ENCODE data around the gene RPS18. TPM values are rescaled to one million over a fixed set of nuclear protein-coding genes. Genes with fewer than 3 reads are reported as not detected.

RPS18 gene
- total RNA-seq, 1 experiment from 2014 or later = 3,216 TPM

GRCh38 chr6:33278392-33278741 is 6.5 kb downstream of the RPS18 start:
- Histone ChIP-seq H2BK12ac (ENCODE audit: insufficient read length, low read depth, low read length) (no peak overlapping the region), H3K27me3 (ENCODE audit: insufficient read depth, low read length) (no peaks in the 10 kb centered on the region), H3K56ac (ENCODE audit: insufficient read length, low read depth, low read length) (no peak overlapping the region), H3T11ph (ENCODE audit: low read length) (no peak overlapping the region), H3K4me2 (ENCODE audit: insufficient read depth, insufficient read length, low read length) (peak overlapping the region; percentile 85), H3K18ac (ENCODE audit: insufficient read length, low read depth, low read length) (no peak overlapping the region), H3K14ac (ENCODE audit: insufficient read depth, low read length) (no peak overlapping the region), H2BK120ac (ENCODE audit: low read depth, low read length, poor library complexity, severe bottlenecking) (no peak overlapping the region), H3K9ac (ENCODE audit: extremely low read depth, insufficient read length, low read length) (no peak overlapping the region), H3K79me1 (ENCODE audit: insufficient read depth, low read depth, low read length, poor library complexity, severe bottlenecking) (no peaks in the 10 kb centered on the region), H2AFZ (ENCODE audit: low read length) (no peak overlapping the region), H3K23me2 (ENCODE audit: insufficient read length, low read depth, low read length, poor library complexity, severe bottlenecking) (peaks cover 9% of the 10 kb centered on the region), H3K27ac (ENCODE audit: insufficient read length, low read depth, low read length) (no peak overlapping the region), H3K9me3 (ENCODE audit: control insufficient read depth, low read depth, low read length) (no peaks in the 10 kb centered on the region), H3K4me1 (ENCODE audit: insufficient read depth, low read length) (no peaks in the 10 kb centered on the region; the same call in 1 of the 2 replicates), H3K4ac (ENCODE audit: low read depth, low read length) (no peak overlapping the region), H3K23ac (ENCODE audit: insufficient read length, low read depth, low read length) (no peak overlapping the region), H2AK5ac (ENCODE audit: insufficient read length, low read length) (no peak overlapping the region), H4K20me1 (ENCODE audit: control insufficient read depth, insufficient read depth, insufficient read length) (no peaks in the 10 kb centered on the region), H2BK20ac (ENCODE audit: low read depth, low read length, poor library complexity, severe bottlenecking) (no peak overlapping the region), H4K5ac (ENCODE audit: insufficient read length, low read depth, low read length) (no peak overlapping the region), H4K8ac (replicated peaks; ENCODE audit: insufficient read length, low read depth, low read length) (no peak overlapping the region), H2BK5ac (ENCODE audit: insufficient read length, low read length) (no peak overlapping the region), H4K91ac (ENCODE audit: insufficient read length, low read depth, low read length) (no peak overlapping the region), H2BK15ac (ENCODE audit: low read depth, low read length) (no peak overlapping the region), H3K79me2 (ENCODE audit: insufficient read depth, low read length) (peaks cover 9% of the 10 kb centered on the region; the same call in 1 of the 2 replicates)
- no CpG with 5 or more reads among the region's 9 CpGs for WGBS (ENCODE audit: extremely low coverage, insufficient read length, low lambda C conversion rate)
- Mint-ChIP-seq H3K4me3 (peak overlapping the region in 1 of 2 experiments; percentile 92; a peak in 3 of 5 replicates), H3K36me3 (ENCODE audit: insufficient read depth in 1 of 3, low read depth in 3 of 3) (peaks cover 30 to 79% (median 56%) of the 10 kb centered on the region in 3 experiments), H3K27ac (peak overlapping the region in 2 of 3 experiments; percentile 24 to 74; a peak in 1 of 7 replicates), H3K9me3 (no peaks in the 10 kb centered on the region), H3K27me3 (ENCODE audit: low read depth) (no peaks in the 10 kb centered on the region), H3K4me1 (peaks cover 37 to 42% of the 10 kb centered on the region in 2 experiments)
- no peak for DNase-seq
- TF ChIP-seq CTCF (conservative IDR thresholded peaks at IDR 0.05) = no peak

Measured in H9 (cell line).